Measurements from ENCODE around the gene CIART. TPM values are rescaled to one million over a fixed set of nuclear protein-coding genes. Genes with fewer than 3 reads are reported as not detected.

Gene CIART
- total RNA-seq, 1 donor from 2014 or later: 3.4 TPM

- Mint-ChIP-seq H3K27me3 (ENCODE audit: insufficient read depth) (peaks cover 3% of the 10 kb centered on the region), H3K4me1 (ENCODE audit: low read depth) (peaks cover 30% of the 10 kb centered on the region), H3K36me3 (ENCODE audit: low read depth) (peaks cover 31% of the 10 kb centered on the region), H3K4me3 (peak within 1 kb of the TSS; percentile 93), H3K27ac (peak within 1 kb of the TSS; percentile 85), H3K9me3 (no peaks in the 10 kb centered on the region)
- peak; percentile 94 for DNase-seq (ENCODE audit: low spot score)
- intact Hi-C loops (cut with micrococcal nuclease): loop anchor here (1.0 to 2.0 kb wide), 9 partner anchors 13 to 740 kb away; partner anchors contain the start of genes ANP32E, CIART, MRPS21 and PRPF3
Measured at GRCh38 chr1:150268705-150269403, 13.5 kb upstream of the CIART start, which contains the start of gene APH1A. Gene APH1A (minus strand): TSS chr1:150269016. CDS start chr1:150268810, 206 bp downstream.

- Mint-ChIP-seq H3K9me3 (no peaks in the 10 kb centered on the region), H3K4me1 (ENCODE audit: low read depth) (peaks cover 30% of the 10 kb centered on the region), H3K27ac (peak overlapping the region; percentile 85), H3K36me3 (ENCODE audit: low read depth) (peaks cover 31% of the 10 kb centered on the region), H3K4me3 (peak overlapping the region; percentile 93), H3K27me3 (ENCODE audit: insufficient read depth) (peaks cover 3% of the 10 kb centered on the region)
- intact Hi-C loops (cut with micrococcal nuclease): loop anchor here (1.0 to 2.0 kb wide), 9 partner anchors 13 to 739 kb away; partner anchors contain the start of genes ANP32E, CIART, MRPS21 and PRPF3
- DNase-seq (ENCODE audit: low spot score): no peak
Measured at GRCh38 chr1:150269451-150269850, 12.9 kb upstream of the CIART start.

GRCh38 chr1:150271291-150271959 lies 10.9 kb upstream of the CIART start:
- peaks cover 30% of the 10 kb centered on the region for H3K4me1 Mint-ChIP-seq (ENCODE audit: low read depth)
- H3K4me3 Mint-ChIP-seq: peak overlapping the region; percentile 32
- intact Hi-C loops (cut with micrococcal nuclease): no loop called here
- no peak for DNase-seq (ENCODE audit: low spot score)
- no peaks in the 10 kb centered on the region for H3K9me3 Mint-ChIP-seq
- no peak overlapping the region for H3K27ac Mint-ChIP-seq
- H3K36me3 Mint-ChIP-seq (ENCODE audit: low read depth): peaks cover 20% of the 10 kb centered on the region
- H3K27me3 Mint-ChIP-seq (ENCODE audit: insufficient read depth): peaks cover 3% of the 10 kb centered on the region

- Mint-ChIP-seq H3K9me3 (no peaks in the 10 kb centered on the region), H3K27ac (no peak overlapping the region), H3K36me3 (ENCODE audit: low read depth) (peaks cover 6% of the 10 kb centered on the region), H3K4me3 (no peak overlapping the region), H3K4me1 (ENCODE audit: low read depth) (peaks cover 15% of the 10 kb centered on the region), H3K27me3 (ENCODE audit: insufficient read depth) (peaks cover 3% of the 10 kb centered on the region)
- DNase-seq (ENCODE audit: low spot score): no peak
- intact Hi-C loops (cut with micrococcal nuclease): no loop called here
Measured at GRCh38 chr1:150273311-150273710, 9.0 kb upstream of the CIART start.

GRCh38 chr1:150280138-150280707 lies 2.1 kb upstream of the CIART start:
- DNase-seq (ENCODE audit: low spot score): no peak
- peaks cover 2% of the 10 kb centered on the region for H3K36me3 Mint-ChIP-seq (ENCODE audit: low read depth)
- peak overlapping the region; percentile 66 for H3K4me3 Mint-ChIP-seq
- H3K4me1 Mint-ChIP-seq (ENCODE audit: low read depth): peaks cover 38% of the 10 kb centered on the region
- intact Hi-C loops (cut with micrococcal nuclease): loop anchor here (5.0 kb wide), 1 partner anchor 42 kb away; the partner anchor contains the start of gene PRPF3
- peaks cover 4% of the 10 kb centered on the region for H3K27me3 Mint-ChIP-seq (ENCODE audit: insufficient read depth)
- no peaks in the 10 kb centered on the region for H3K9me3 Mint-ChIP-seq
- H3K27ac Mint-ChIP-seq: no peak overlapping the region

- Mint-ChIP-seq H3K27ac (peak overlapping the region; percentile 80), H3K27me3 (ENCODE audit: insufficient read depth) (peaks cover 4% of the 10 kb centered on the region), H3K4me3 (peak overlapping the region; percentile 87), H3K4me1 (ENCODE audit: low read depth) (peaks cover 38% of the 10 kb centered on the region), H3K36me3 (ENCODE audit: low read depth) (peaks cover 2% of the 10 kb centered on the region), H3K9me3 (no peaks in the 10 kb centered on the region)
- peak; percentile 29 for DNase-seq (ENCODE audit: low spot score)
- intact Hi-C loops (cut with micrococcal nuclease): loop anchor here (1.0 to 5.0 kb wide), 2 partner anchors 26 to 41 kb away; partner anchors contain the start of gene PRPF3
Measured at GRCh38 chr1:150281221-150281757, 1.1 kb upstream of the CIART start.

- peaks cover 38% of the 10 kb centered on the region for H3K4me1 Mint-ChIP-seq (ENCODE audit: low read depth)
- H3K36me3 Mint-ChIP-seq (ENCODE audit: low read depth): peaks cover 2% of the 10 kb centered on the region
- intact Hi-C loops (cut with micrococcal nuclease): loop anchor here (1.0 to 5.0 kb wide), 4 partner anchors 11 to 46 kb away; partner anchors contain the start of genes ANP32E, APH1A, MRPS21 and PRPF3
- peak overlapping the region; percentile 87 for H3K4me3 Mint-ChIP-seq
- H3K27ac Mint-ChIP-seq: no peak overlapping the region
- H3K9me3 Mint-ChIP-seq: no peaks in the 10 kb centered on the region
- no peak for DNase-seq (ENCODE audit: low spot score)
- H3K27me3 Mint-ChIP-seq (ENCODE audit: insufficient read depth): peaks cover 4% of the 10 kb centered on the region
Measured at GRCh38 chr1:150282558-150282958, 204 bp downstream of the CIART start.

- Mint-ChIP-seq H3K4me3 (peak overlapping the region; percentile 63), H3K27me3 (ENCODE audit: insufficient read depth) (peaks cover 4% of the 10 kb centered on the region), H3K27ac (peak overlapping the region; percentile 36), H3K36me3 (ENCODE audit: low read depth) (peaks cover 2% of the 10 kb centered on the region), H3K9me3 (no peaks in the 10 kb centered on the region), H3K4me1 (ENCODE audit: low read depth) (peaks cover 37% of the 10 kb centered on the region)
- no peak for DNase-seq (ENCODE audit: low spot score)
- intact Hi-C loops (cut with micrococcal nuclease): loop anchor here (5.0 kb wide), 1 partner anchor 39 kb away; the partner anchor contains the start of gene PRPF3
Measured at GRCh38 chr1:150283260-150283659, 906 bp downstream of the CIART start.

- peaks cover 7% of the 10 kb centered on the region for H3K4me1 Mint-ChIP-seq (ENCODE audit: low read depth)
- no peak for DNase-seq (ENCODE audit: low spot score)
- H3K27ac Mint-ChIP-seq: no peak overlapping the region
- no peaks in the 10 kb centered on the region for H3K27me3 Mint-ChIP-seq (ENCODE audit: insufficient read depth)
- intact Hi-C loops (cut with micrococcal nuclease): no loop called here
- no peaks in the 10 kb centered on the region for H3K36me3 Mint-ChIP-seq (ENCODE audit: low read depth)
- H3K4me3 Mint-ChIP-seq: no peak overlapping the region
- no peaks in the 10 kb centered on the region for H3K9me3 Mint-ChIP-seq
Measured at GRCh38 chr1:150288382-150288781, 6.0 kb downstream of the CIART start.

DNA sequence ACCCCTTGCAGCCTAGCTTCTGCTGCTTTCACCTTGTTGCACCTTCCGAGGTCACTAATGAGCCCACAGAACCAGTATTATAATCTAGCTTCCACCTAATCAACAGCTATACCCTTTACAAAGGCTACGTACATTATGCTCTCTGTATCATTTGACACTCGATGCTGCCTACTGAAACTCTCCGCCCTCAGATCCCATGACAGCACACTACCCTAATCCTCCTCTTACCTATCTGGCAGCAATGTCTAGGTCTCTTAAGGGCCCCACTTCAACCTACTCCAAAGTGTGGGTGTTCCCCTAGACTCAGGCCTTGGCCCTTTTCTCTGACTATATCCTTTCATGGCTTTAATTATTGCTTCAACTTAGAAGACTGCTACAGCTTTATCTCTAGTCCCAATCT lies 6.5 kb downstream of the CIART start:
- H3K9me3 Mint-ChIP-seq: no peaks in the 10 kb centered on the region
- intact Hi-C loops (cut with micrococcal nuclease): no loop called here
- H3K4me1 Mint-ChIP-seq (ENCODE audit: low read depth): peaks cover 10% of the 10 kb centered on the region
- no peak overlapping the region for H3K27ac Mint-ChIP-seq
- no peaks in the 10 kb centered on the region for H3K36me3 Mint-ChIP-seq (ENCODE audit: low read depth)
- no peak overlapping the region for H3K4me3 Mint-ChIP-seq
- no peak for DNase-seq (ENCODE audit: low spot score)
- no peaks in the 10 kb centered on the region for H3K27me3 Mint-ChIP-seq (ENCODE audit: insufficient read depth)

DNA sequence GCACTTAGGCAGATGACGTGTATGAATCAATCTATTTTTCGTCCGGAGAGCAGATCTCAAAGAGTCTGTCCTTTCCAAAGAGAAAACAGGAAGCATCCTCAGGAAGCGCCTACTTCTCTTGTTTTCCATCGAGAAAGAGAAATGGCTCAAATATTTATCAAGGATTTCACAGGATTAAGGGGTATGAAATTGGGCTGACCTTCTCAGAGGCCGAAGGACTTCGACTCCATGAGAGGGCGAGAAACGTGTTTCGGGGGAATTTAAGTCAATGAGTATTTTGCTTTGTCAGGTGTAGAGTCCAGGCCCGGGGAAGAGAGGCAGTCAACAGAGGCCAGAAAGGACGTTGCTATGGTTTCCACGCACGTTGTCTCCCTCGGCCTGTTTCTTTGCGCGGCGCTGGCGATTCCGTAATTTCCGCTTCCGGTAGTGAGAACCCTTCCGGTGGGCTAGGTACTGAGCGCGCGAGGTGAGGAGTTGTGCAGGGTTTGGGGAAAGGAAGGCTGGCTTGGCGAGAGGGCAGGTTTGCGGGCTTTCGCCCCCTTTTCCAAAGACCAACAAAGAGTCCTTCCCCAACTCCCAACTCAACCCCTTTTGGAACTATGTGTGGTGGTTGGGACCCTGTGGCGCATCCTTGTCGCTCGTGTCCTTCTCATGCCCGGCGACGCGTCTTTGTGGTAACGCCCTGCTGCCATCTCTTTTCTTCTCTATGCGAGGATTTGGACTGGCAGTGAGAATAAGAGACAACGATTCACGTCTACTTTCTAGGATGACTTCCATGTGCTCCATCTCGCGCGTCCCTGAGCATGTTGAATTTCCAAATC lies 11.3 kb downstream of the CIART start, which contains the start of gene MRPS21:
Gene MRPS21 (plus strand): TSS at position 429 of the 821 bp plus-strand sequence. CDS start 506 bp downstream, outside the sequence.
- intact Hi-C loops (cut with micrococcal nuclease): loop anchor here (1.0 kb wide), 5 partner anchors 11 to 57 kb away; partner anchors contain the start of genes ANP32E, APH1A, CIART and PRPF3
- Mint-ChIP-seq H3K27ac (peak within 1 kb of the TSS; percentile 98), H3K4me3 (peak within 1 kb of the TSS; percentile 93), H3K27me3 (ENCODE audit: insufficient read depth) (no peaks in the 10 kb centered on the region), H3K9me3 (no peaks in the 10 kb centered on the region), H3K4me1 (ENCODE audit: low read depth) (peaks cover 24% of the 10 kb centered on the region), H3K36me3 (ENCODE audit: low read depth) (peaks cover 23% of the 10 kb centered on the region)
- peak; percentile 85 for DNase-seq (ENCODE audit: low spot score)

DNA sequence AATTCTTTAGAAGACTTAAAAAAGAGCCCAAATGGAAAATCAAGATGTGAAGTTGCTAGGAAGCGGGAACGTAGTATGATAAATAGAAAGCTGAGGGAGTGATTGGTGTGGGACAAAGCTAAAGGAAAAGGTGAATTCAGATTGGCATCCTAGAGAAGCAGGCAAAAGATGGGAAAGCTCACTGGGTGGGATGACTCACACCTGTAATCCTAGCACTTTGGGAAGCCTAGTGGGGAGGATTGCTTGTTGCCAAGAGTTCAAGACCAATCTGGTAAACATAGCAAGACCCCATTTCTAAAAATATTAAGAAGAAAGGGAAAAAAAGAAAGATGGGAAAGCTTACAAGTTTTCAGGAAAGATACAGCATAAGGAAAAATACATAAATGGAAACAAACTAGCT lies 13.1 kb downstream of the CIART start:
- H3K36me3 Mint-ChIP-seq (ENCODE audit: low read depth): peaks cover 29% of the 10 kb centered on the region
- intact Hi-C loops (cut with micrococcal nuclease): no loop called here
- no peaks in the 10 kb centered on the region for H3K27me3 Mint-ChIP-seq (ENCODE audit: insufficient read depth)
- peak overlapping the region; percentile 53 for H3K4me3 Mint-ChIP-seq
- peak overlapping the region; percentile 48 for H3K27ac Mint-ChIP-seq
- H3K4me1 Mint-ChIP-seq (ENCODE audit: low read depth): peaks cover 24% of the 10 kb centered on the region
- H3K9me3 Mint-ChIP-seq: no peaks in the 10 kb centered on the region
- DNase-seq (ENCODE audit: low spot score): no peak

Data from activated T-helper 1 cell treated with anti-CD3 and anti-CD28 coated beads, Interleukin-12 subunit alpha, Interleukin-12 subunit beta, Interleukin-2, Interleukin-4 antibody, amounts not matched to agents 30 ng/mL and 10 ng/mL and 1 ng/mL, durations not matched to agents 14 hours and 24 hours and 36 hours (primary cell).